OCI-LY3 (cell line): Measurements from ENCODE around the gene AHNAK.
A peak's percentile ranks its signal among the peaks of the same experiment; 100 is the strongest.

Experiments
- H2AFZ ChIP-seq: fragments of 200-600, 300-600 bp; shearing (Covaris generic); 2 replicates; pipeline ENCODE4 v1.6.0; 2014; ENCODE audit warnings: antibody characterized with exemption, low read depth, low read length
- H3K27ac ChIP-seq: fragments of 200-600, 300-600 bp; sonication (generic); 2 replicates; pipeline ENCODE4 v1.5.1; 2014; ENCODE audit warnings: mild to moderate bottlenecking, low read length, moderate library complexity, mixed read lengths
- H3K27me3 ChIP-seq: fragments of 200-600, 300-600 bp; sonication (generic); 2 replicates; pipeline ENCODE4 v1.6.1; 2014; ENCODE audit warnings: low read depth, low read length, mixed read lengths
- H3K36me3 ChIP-seq: fragments of 200-600, 300-600 bp; sonication (generic); replicated peaks from 2 replicates; pipeline ENCODE3; 2014; ENCODE audit warnings: low read depth, low read length, mixed read lengths
- H3K4me1 ChIP-seq: fragments of 300-600, 200-600 bp; sonication (generic); 2 replicates; pipeline ENCODE4 v1.6.1; 2014; ENCODE audit warnings: low read length, mixed read lengths
- H3K4me2 ChIP-seq: fragments of 200-600, 300-600 bp; sonication (generic); 2 replicates; pipeline ENCODE4 v1.6.1; 2014; ENCODE audit warnings: low read length, mixed read lengths
- H3K4me3 ChIP-seq: fragments of 300-600, 200-600 bp; sonication (generic); 2 replicates; pipeline ENCODE4 v1.5.1; 2014; ENCODE audit warnings: antibody characterized with exemption, mild to moderate bottlenecking, low read length, moderate library complexity
- H3K79me2 ChIP-seq: fragments of 300-600, 200-600 bp; shearing (Covaris generic); 2 replicates; pipeline ENCODE4 v1.6.1; 2014; ENCODE audit warnings: mild to moderate bottlenecking, low read length, mixed read lengths
- H3K9ac ChIP-seq: fragments of 300-600, 200-600 bp; shearing (Covaris generic); 2 replicates; pipeline ENCODE4 v1.6.0; 2014; ENCODE audit warnings: mild to moderate bottlenecking, low read length, moderate library complexity
- H3K9me3 ChIP-seq: fragments of 200-600, 300-600 bp; shearing (Covaris generic); 2 replicates; pipeline ENCODE4 v1.6.1; 2014; ENCODE audit warnings: low read length, mixed read lengths; ENCODE audit not compliant: insufficient read depth
- H4K20me1 ChIP-seq: fragments of 200-600, 300-600 bp; sonication (generic); 2 replicates; pipeline ENCODE4 v1.6.1; 2016; ENCODE audit warnings: low read length, mixed read lengths; ENCODE audit not compliant: insufficient read depth
- EZH2phosphoT487 ChIP-seq: fragments of 200-600 bp; shearing (Covaris generic); IDR thresholded peaks from 2 replicates; pipeline ENCODE4 v1.6.1; 2018; ENCODE audit warnings: antibody characterized with exemption, mixed run types, low read depth
- TF ChIP-seq, protein P1 (sequence below): fragments of 200-600, 300-600 bp; sonication (generic); IDR thresholded peaks from 2 replicates; pipeline ENCODE4 v1.5.1; 2014; ENCODE audit warnings: antibody characterized with exemption, low read length, low read depth

The AHNAK gene

DNA sequence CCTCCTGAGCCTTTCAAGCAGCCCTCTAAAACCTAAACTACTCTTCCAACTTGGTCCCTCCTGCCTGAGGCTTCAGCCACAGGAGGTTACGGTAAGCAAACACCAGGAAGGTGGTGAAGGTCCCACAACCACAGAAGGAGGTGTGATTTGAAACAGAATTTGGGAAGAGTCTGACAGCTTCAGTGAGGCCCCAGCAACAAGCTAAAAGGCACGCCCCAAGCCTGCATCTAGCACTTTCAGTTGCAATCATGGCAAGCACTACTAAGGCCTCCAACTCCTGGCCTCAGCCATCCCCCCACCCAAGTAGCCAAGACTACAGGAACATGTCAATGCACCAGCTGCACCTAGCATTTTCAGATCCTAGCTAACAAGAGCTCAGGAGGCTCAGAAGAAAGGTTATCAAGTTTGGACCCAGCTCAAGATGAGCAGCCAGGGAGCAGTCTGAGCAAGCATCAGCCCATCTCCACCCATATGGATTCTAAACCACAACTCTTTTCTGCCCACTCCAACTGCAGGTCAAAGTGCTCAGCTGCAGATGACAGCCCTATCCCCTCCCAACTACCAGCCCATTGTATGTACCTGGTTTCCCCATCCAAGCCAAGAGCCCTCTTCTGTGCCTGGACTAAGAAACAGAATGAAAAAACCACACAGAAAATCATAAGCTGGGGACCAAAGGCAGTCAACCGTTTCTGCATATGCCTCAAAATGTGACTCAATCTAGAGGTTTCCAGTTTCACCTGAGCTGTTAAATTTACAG is 10.4 kb upstream of the AHNAK start:
- H3K27me3 ChIP-seq: no peaks in the 10 kb centered on the region
- no peak overlapping the region for H2AFZ ChIP-seq
- peaks cover 4% of the 10 kb centered on the region; the same call in 1 of the 2 replicates for H4K20me1 ChIP-seq
- TF ChIP-seq, protein P1, sequence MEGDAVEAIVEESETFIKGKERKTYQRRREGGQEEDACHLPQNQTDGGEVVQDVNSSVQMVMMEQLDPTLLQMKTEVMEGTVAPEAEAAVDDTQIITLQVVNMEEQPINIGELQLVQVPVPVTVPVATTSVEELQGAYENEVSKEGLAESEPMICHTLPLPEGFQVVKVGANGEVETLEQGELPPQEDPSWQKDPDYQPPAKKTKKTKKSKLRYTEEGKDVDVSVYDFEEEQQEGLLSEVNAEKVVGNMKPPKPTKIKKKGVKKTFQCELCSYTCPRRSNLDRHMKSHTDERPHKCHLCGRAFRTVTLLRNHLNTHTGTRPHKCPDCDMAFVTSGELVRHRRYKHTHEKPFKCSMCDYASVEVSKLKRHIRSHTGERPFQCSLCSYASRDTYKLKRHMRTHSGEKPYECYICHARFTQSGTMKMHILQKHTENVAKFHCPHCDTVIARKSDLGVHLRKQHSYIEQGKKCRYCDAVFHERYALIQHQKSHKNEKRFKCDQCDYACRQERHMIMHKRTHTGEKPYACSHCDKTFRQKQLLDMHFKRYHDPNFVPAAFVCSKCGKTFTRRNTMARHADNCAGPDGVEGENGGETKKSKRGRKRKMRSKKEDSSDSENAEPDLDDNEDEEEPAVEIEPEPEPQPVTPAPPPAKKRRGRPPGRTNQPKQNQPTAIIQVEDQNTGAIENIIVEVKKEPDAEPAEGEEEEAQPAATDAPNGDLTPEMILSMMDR: no peak
- no peak for TF ChIP-seq EZH2phosphoT487
- peaks cover 89% of the 10 kb centered on the region for H3K4me1 ChIP-seq
- H3K9ac ChIP-seq: peak overlapping the region; percentile 92
- H3K4me2 ChIP-seq: peak overlapping the region; percentile 86
- peak overlapping the region; percentile 63 for H3K4me3 ChIP-seq
- peaks cover 2% of the 10 kb centered on the region; the same call in 1 of the 2 replicates for H3K9me3 ChIP-seq
- peaks cover 50% of the 10 kb centered on the region for H3K36me3 ChIP-seq
- H3K79me2 ChIP-seq: peaks cover 44% of the 10 kb centered on the region
- peak overlapping the region; percentile 96 for H3K27ac ChIP-seq

DNA sequence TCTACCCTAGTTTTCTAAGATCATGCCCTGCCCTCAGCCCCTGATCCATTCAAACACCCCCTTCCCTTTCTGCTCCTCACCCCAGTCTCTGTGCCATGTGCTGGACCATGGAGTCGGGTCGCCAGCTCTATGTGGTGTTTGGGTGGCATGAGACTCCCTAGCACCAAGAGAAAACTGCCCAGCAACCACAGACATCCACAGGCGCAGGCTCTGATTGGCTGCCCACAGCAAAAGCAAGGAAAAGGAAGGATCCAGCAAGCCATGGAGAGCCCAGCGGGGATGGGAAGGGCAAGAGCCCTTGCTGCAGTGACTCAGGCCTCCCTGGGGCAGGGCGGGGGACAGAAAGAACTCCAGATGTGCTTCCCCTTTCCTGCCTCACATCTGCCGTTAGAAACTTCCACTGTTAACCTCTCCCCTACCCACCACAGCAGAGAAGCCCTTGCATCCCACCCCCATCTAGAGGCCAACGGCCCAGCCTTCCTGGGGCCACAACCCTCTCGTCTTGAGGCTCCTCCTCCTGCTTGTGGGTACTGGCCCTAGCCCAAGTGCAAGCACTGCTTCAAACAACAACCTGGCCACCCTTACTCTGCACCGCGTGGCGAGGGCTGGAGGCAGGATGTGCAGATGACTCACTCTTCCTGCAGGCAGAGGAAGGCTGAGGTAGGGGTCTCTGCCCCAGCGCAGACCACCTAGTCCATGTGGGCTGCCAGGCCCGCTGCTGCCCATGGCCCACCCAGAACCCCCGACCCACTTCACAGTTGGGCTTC is 9.7 kb upstream of the AHNAK start:
- Histone ChIP-seq H3K79me2 (peaks cover 41% of the 10 kb centered on the region), H3K27ac (peak overlapping the region; percentile 96), H3K4me1 (peaks cover 94% of the 10 kb centered on the region), H4K20me1 (peaks cover 4% of the 10 kb centered on the region; the same call in 1 of the 2 replicates), H3K4me3 (peak overlapping the region; percentile 63), H3K36me3 (peaks cover 50% of the 10 kb centered on the region), H3K4me2 (peak overlapping the region; percentile 86), H3K27me3 (no peaks in the 10 kb centered on the region), H2AFZ (no peak overlapping the region), H3K9me3 (peaks cover 2% of the 10 kb centered on the region; the same call in 1 of the 2 replicates), H3K9ac (peak overlapping the region; percentile 92)
- TF ChIP-seq, protein P1: no peak
- TF ChIP-seq EZH2phosphoT487: no peak

- Histone ChIP-seq H3K4me1 (peaks cover 96% of the 10 kb centered on the region), H3K4me2 (peak overlapping the region; percentile 86)
Observed at GRCh38 chr11:62555464-62556107, 9.0 kb upstream of the AHNAK start.

More at GRCh38 chr11:62555464-62556107, 9.0 kb upstream of the AHNAK start:
- Histone ChIP-seq H3K27me3 (no peaks in the 10 kb centered on the region), H3K4me3 (peak overlapping the region; percentile 63), H3K9ac (peak overlapping the region; percentile 92), H3K27ac (peak overlapping the region; percentile 96), H3K79me2 (peaks cover 36% of the 10 kb centered on the region), H3K9me3 (peaks cover 2% of the 10 kb centered on the region; the same call in 1 of the 2 replicates), H2AFZ (no peak overlapping the region), H4K20me1 (peaks cover under 1% of the 10 kb centered on the region; the same call in 1 of the 2 replicates), H3K36me3 (peaks cover 46% of the 10 kb centered on the region)
- TF ChIP-seq, protein P1: no peak
- no peak for TF ChIP-seq EZH2phosphoT487
